ENCODE measurements around the gene MRM2.

The MRM2 gene

GRCh38 chr7:2257046-2257551 lies 15.1 kb upstream of the MRM2 start:
- no peak overlapping the region for H3K27ac ChIP-seq
- TF ChIP-seq ZFX (IDR thresholded peaks at IDR 0.05) (no peak), CTCF (conservative IDR thresholded peaks at IDR 0.05) (no peak)

- TF ChIP-seq ZFX (IDR thresholded peaks at IDR 0.05) (no peak), CTCF (conservative IDR thresholded peaks at IDR 0.05) (no peak)
- H3K27ac ChIP-seq: no peak overlapping the region
Observed at GRCh38 chr7:2256306-2257045, 14.5 kb upstream of the MRM2 start.

- TF ChIP-seq CTCF (conservative IDR thresholded peaks at IDR 0.05) (no peak), ZFX (IDR thresholded peaks at IDR 0.05) (no peak)
- no peak overlapping the region for H3K27ac ChIP-seq
Observed at GRCh38 chr7:2255145-2256139, 13.4 kb upstream of the MRM2 start.

- no peak overlapping the region for H3K27ac ChIP-seq
- no peak for TF ChIP-seq ZFX (IDR thresholded peaks at IDR 0.05)
- TF ChIP-seq CTCF (conservative IDR thresholded peaks at IDR 0.05): no peak
Observed at GRCh38 chr7:2254429-2255144, 12.6 kb upstream of the MRM2 start.

GRCh38 chr7:2253525-2254244 lies 11.7 kb upstream of the MRM2 start:
- no peak overlapping the region for H3K27ac ChIP-seq
- TF ChIP-seq ZFX (IDR thresholded peaks at IDR 0.05) (no peak), CTCF (conservative IDR thresholded peaks at IDR 0.05) (no peak)

GRCh38 chr7:2253021-2253420 lies 11.0 kb upstream of the MRM2 start:
- no peak overlapping the region for H3K27ac ChIP-seq
- TF ChIP-seq CTCF (conservative IDR thresholded peaks at IDR 0.05): no peak
- TF ChIP-seq ZFX (IDR thresholded peaks at IDR 0.05): no peak

Measured in C4-2B (cell line).